HFFc6 (cell line): ENCODE results near the gene CRISP3. TPM values are rescaled to one million over a fixed set of nuclear protein-coding genes. Genes with fewer than 3 reads are reported as not detected.

Experiments
- DNase-seq: peaks from one replicate; pipeline ENCODE4 v3.0.0-alpha.2; 2018
- H3K27ac Mint-ChIP-seq: 2 replicates; pipeline ENCODE4 v1.8.0; 2020; ENCODE audit warnings: mild to moderate bottlenecking, mixed read lengths
- H3K27me3 Mint-ChIP-seq: 2 replicates; pipeline ENCODE4 v1.8.0; 2021; ENCODE audit warnings: mild to moderate bottlenecking, moderate library complexity, mixed read lengths; ENCODE audit not compliant: insufficient read depth
- H3K36me3 Mint-ChIP-seq: 2 replicates; pipeline ENCODE4 v1.8.0; 2021; ENCODE audit warnings: low read depth, mixed read lengths
- H3K4me1 Mint-ChIP-seq: 2 replicates; pipeline ENCODE4 v1.8.0; 2020; ENCODE audit warnings: low read depth, mixed read lengths
- H3K4me3 Mint-ChIP-seq: 2 replicates; pipeline ENCODE4 v1.8.0; 2020; ENCODE audit warnings: mild to moderate bottlenecking, moderate library complexity, mixed read lengths
- H3K9me3 Mint-ChIP-seq: 2 replicates; pipeline ENCODE4 v1.8.0; 2020; ENCODE audit warnings: mild to moderate bottlenecking, mixed read lengths
- long read RNA-seq: library from polyadenylated mRNA; unstranded; transcript quantifications from one replicate; pipeline ENCODE4 v2.0.0, GENCODE V29; 2019
- total RNA-seq, 6 experiments: library from RNA; stranded (reverse); fragmentation: NEBNext Ultra II Directional; extraction: Animal tissue kit (Norgen Biotek cat#: 25700); gene quantifications; 2 replicates in 1 of 6; 3 replicates in 5 of 6; pipeline ENCODE4 v1.2.3, GENCODE V29; 2021
- TF ChIP-seq, protein P1 (sequence below): fragments of 200-600 bp; sonication (generic); IDR thresholded peaks from 2 replicates; pipeline ENCODE4 v1.5.0; 2021; ENCODE audit warnings: antibody characterized with exemption, mild to moderate bottlenecking

CRISP3 gene, protein sequence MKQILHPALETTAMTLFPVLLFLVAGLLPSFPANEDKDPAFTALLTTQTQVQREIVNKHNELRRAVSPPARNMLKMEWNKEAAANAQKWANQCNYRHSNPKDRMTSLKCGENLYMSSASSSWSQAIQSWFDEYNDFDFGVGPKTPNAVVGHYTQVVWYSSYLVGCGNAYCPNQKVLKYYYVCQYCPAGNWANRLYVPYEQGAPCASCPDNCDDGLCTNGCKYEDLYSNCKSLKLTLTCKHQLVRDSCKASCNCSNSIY
- not detected for total RNA-seq
- long read RNA-seq, result 0 reads

DNA sequence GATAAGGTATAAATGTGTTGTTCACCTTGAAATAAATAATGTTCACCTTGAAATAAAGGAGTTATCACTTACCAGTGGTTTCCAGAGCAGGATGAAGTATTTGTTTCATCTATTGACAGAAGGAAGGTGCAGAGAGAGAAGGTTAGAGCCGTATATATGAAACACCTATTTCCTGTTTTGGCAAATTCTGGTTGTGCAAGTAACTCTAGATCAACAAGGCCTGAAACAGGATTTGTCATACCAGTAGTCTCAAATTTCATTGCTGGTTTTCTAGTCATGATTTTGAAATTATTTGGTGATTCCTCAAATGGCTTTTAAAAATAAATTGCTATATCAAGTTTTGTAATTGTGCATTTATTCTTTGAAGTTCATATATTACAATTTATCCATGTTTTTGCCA is at the start of gene CRISP3:
Gene CRISP3, minus strand, starts transcription at position 130 of the 400 bp plus-strand sequence. Its CDS starts 21 bp downstream, at position 109.
- Mint-ChIP-seq H3K9me3 (peaks cover 17% of the 10 kb centered on the region), H3K36me3 (no peaks in the 10 kb centered on the region), H3K4me3 (no peak within 1 kb of the TSS), H3K27ac (no peak within 1 kb of the TSS), H3K4me1 (no peaks in the 10 kb centered on the region), H3K27me3 (no peaks in the 10 kb centered on the region; the same call in 1 of the 2 replicates)
- no peak for DNase-seq
- TF ChIP-seq, protein P1, sequence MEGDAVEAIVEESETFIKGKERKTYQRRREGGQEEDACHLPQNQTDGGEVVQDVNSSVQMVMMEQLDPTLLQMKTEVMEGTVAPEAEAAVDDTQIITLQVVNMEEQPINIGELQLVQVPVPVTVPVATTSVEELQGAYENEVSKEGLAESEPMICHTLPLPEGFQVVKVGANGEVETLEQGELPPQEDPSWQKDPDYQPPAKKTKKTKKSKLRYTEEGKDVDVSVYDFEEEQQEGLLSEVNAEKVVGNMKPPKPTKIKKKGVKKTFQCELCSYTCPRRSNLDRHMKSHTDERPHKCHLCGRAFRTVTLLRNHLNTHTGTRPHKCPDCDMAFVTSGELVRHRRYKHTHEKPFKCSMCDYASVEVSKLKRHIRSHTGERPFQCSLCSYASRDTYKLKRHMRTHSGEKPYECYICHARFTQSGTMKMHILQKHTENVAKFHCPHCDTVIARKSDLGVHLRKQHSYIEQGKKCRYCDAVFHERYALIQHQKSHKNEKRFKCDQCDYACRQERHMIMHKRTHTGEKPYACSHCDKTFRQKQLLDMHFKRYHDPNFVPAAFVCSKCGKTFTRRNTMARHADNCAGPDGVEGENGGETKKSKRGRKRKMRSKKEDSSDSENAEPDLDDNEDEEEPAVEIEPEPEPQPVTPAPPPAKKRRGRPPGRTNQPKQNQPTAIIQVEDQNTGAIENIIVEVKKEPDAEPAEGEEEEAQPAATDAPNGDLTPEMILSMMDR, result no peak

DNA sequence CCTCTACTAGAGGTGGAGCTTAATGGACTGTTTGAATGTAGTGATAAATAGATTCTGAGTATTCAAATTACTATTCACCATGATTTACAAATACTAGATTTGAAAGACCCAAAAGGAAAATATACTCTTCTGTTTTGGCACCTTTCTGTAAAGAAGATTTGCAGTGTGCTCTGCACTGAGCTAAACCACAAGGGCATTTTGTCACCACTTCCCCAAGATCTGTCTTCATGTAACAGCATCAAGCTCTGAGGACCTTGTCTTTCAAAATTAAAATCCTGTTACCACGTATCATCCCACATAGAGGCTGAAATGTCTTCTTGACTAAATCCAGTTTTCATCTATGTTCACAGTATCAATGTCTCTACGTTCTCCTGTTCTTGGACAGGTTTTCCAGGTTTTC is 46.2 kb upstream of the CRISP3 start:
- H3K36me3 Mint-ChIP-seq, result no peaks in the 10 kb centered on the region

DNA sequence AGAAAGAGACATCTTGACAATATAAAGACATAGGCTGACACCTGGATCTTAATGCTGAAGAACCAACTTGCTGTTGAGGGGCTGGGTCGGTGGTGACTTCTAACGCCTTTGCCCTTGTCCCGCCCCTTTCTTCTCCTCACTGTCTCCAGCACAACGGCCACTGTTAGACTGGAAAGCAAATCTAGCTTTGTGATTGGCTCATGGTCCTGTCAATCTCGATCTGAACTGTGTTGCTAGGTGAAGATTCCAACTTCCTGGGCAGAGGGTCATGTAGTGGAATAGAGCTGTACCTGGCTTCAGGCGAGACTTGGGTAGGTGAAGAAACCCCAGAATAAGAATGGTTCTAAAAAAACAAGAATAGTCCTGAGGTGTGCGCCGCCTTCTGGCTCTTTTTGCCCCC is 43.0 kb upstream of the CRISP3 start, which contains the start of gene PGK2:
Gene PGK2, minus strand, starts transcription at position 110 of the 400 bp plus-strand sequence. Its CDS starts 98 bp downstream, at position 12.
- H3K4me1 Mint-ChIP-seq, result no peaks in the 10 kb centered on the region
- H3K36me3 Mint-ChIP-seq, result no peaks in the 10 kb centered on the region
- H3K27ac Mint-ChIP-seq, result no peak within 1 kb of the TSS
- H3K4me3 Mint-ChIP-seq, result no peak within 1 kb of the TSS
- no peaks in the 10 kb centered on the region for H3K27me3 Mint-ChIP-seq
- peaks cover 31% of the 10 kb centered on the region for H3K9me3 Mint-ChIP-seq
- TF ChIP-seq, protein P1, result no peak
- no peak for DNase-seq

More for the DNA sequence above, 46.2 kb upstream of the CRISP3 start:
- no peak overlapping the region for H3K27ac Mint-ChIP-seq
- TF ChIP-seq, protein P1, result no peak
- peaks cover 15% of the 10 kb centered on the region for H3K9me3 Mint-ChIP-seq
- no peak overlapping the region for H3K4me3 Mint-ChIP-seq
- no peaks in the 10 kb centered on the region for H3K27me3 Mint-ChIP-seq
- no peaks in the 10 kb centered on the region for H3K4me1 Mint-ChIP-seq
- no peak for DNase-seq

DNA sequence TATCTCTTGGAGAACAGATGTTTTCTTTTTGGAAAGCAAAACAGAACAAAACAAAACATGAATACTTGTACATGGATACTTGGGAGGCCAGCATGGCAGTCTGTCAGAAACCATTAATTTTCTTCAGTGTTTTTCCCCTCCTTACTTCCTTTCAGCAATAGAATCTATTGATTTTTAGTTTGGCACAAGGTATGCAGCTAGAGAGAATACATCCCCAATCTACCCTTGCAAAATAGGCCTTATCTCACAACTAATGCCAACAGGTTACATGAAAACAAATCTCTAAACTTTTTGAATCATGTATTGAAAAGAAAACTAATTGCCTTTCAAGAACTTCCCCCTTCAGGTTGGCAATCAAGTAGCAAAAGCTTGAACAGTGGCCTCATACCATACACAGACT is 40.1 kb upstream of the CRISP3 start:
- TF ChIP-seq, protein P1, result no peak
- Mint-ChIP-seq H3K9me3 (peaks cover 33% of the 10 kb centered on the region), H3K27ac (no peak overlapping the region), H3K4me3 (no peak overlapping the region), H3K27me3 (no peaks in the 10 kb centered on the region), H3K36me3 (no peaks in the 10 kb centered on the region), H3K4me1 (no peaks in the 10 kb centered on the region)
- no peak for DNase-seq

DNA sequence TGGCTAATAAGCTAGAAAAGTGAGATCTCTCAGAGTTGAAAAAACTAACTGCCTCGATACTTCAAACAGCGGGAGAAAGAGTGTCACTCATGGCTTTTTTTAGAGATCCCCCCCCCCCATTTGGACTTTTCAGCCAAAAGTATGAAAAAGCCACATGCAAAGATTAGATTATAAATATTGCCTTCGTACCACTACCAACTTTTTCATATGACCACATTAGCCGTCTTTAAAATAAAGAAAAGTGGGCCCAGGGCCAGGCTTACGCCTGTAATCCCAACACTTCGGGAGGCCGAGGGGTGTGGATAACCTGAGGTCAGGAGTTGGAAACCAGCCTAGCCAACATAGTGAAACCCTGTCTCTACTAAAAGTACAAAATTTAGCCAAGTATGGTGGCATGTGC is 38.5 kb upstream of the CRISP3 start:
- H3K36me3 Mint-ChIP-seq, result no peaks in the 10 kb centered on the region
- H3K9me3 Mint-ChIP-seq, result peaks cover 34% of the 10 kb centered on the region
- H3K4me3 Mint-ChIP-seq, result no peak overlapping the region
- TF ChIP-seq, protein P1, result no peak
- H3K27me3 Mint-ChIP-seq, result no peaks in the 10 kb centered on the region
- H3K4me1 Mint-ChIP-seq, result no peaks in the 10 kb centered on the region
- DNase-seq, result no peak
- no peak overlapping the region for H3K27ac Mint-ChIP-seq
